RWPE1 (cell line): ENCODE results near the gene TYSND1.

Experiments
- CTCF ChIA-PET: fragments of 350-600 bp; sonication (Branson Sonifier 250); formaldehyde crosslinking; extraction: SDS; loops from one replicate; lab custom pipeline; 2021; lab: Yijun Ruan, JAX
- POLR2A ChIA-PET: fragments of 400-600 bp; formaldehyde crosslinking; extraction: SDS; loops from one replicate; lab custom pipeline; 2020; ENCODE audit warnings: antibody characterized with exemption; ENCODE audit not compliant: low non-redundant PET; lab: Yijun Ruan, JAX
- DNase-seq: peaks from one replicate; pipeline ENCODE4 v3.0.0; 2012; ENCODE audit warnings: low spot score
- H3K27ac ChIP-seq: fragments of 450-650 bp; 2 replicates; pipeline ENCODE4 v1.5.1; 2017
- TF ChIP-seq, protein P1 (sequence below): fragments of 450-650 bp; conservative IDR thresholded peaks from 2 replicates; pipeline ENCODE4 v1.5.1; 2017; ENCODE audit warnings: low read depth, mild to moderate bottlenecking

The TYSND1 gene

GRCh38 chr10:70167246-70167645 lies 20.7 kb upstream of the TYSND1 start:
- TF ChIP-seq, protein P1, sequence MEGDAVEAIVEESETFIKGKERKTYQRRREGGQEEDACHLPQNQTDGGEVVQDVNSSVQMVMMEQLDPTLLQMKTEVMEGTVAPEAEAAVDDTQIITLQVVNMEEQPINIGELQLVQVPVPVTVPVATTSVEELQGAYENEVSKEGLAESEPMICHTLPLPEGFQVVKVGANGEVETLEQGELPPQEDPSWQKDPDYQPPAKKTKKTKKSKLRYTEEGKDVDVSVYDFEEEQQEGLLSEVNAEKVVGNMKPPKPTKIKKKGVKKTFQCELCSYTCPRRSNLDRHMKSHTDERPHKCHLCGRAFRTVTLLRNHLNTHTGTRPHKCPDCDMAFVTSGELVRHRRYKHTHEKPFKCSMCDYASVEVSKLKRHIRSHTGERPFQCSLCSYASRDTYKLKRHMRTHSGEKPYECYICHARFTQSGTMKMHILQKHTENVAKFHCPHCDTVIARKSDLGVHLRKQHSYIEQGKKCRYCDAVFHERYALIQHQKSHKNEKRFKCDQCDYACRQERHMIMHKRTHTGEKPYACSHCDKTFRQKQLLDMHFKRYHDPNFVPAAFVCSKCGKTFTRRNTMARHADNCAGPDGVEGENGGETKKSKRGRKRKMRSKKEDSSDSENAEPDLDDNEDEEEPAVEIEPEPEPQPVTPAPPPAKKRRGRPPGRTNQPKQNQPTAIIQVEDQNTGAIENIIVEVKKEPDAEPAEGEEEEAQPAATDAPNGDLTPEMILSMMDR = no peak
- no peak overlapping the region for H3K27ac ChIP-seq

GRCh38 chr10:70166394-70166793 lies 19.9 kb upstream of the TYSND1 start:
- no peak for DNase-seq
- ChIA-PET POLR2A (no interaction called here), CTCF (no interaction called here)
- no peak overlapping the region for H3K27ac ChIP-seq
- TF ChIP-seq, protein P1 = no peak

More at GRCh38 chr10:70167246-70167645, 20.7 kb upstream of the TYSND1 start:
- DNase-seq = no peak
- ChIA-PET CTCF (no interaction called here), POLR2A (no interaction called here)

- TF ChIP-seq, protein P1 = no peak
Observed at GRCh38 chr10:70164163-70164562, 17.7 kb upstream of the TYSND1 start.

DNA sequence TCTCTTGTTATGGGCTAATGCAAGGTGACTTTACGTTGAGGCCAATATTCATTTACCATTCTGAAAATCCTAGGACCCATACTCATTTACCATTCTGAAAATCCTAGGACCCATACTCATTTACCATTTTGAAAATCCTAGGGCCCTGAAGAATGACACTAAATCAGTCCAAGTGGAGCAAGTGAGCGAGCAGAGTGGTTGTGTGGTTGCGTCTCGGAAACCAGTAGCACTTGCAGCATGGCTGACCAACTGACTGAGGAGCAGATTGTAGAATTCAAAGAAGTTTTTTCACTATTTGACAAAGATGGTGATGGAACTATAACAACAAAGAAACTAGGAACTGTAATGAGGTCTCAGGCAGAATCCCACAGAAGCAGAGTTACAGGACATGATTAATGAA lies 16.9 kb upstream of the TYSND1 start:
- TF ChIP-seq, protein P1 = no peak
- no peak overlapping the region for H3K27ac ChIP-seq
- POLR2A ChIA-PET = no interaction called here
- CTCF ChIA-PET = no interaction called here
- DNase-seq = no peak

More at GRCh38 chr10:70164163-70164562, 17.7 kb upstream of the TYSND1 start:
- POLR2A ChIA-PET = no interaction called here
- no peak for DNase-seq
- CTCF ChIA-PET = no interaction called here
- H3K27ac ChIP-seq = no peak overlapping the region

DNA sequence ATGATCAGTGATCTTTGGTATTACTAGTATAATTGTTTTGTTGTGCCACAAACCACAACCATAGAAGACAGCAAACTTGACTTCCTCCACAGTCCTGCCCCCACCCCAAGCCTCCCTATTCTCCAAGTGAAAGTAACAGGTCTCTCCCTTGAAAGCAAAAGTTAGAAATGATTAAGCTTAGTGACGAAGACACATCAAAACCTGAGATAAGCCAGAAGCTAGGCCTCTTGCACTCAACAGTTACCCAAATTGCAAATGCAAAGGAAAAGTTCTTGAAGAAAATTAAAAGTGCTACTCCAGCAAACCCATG lies 16.3 kb upstream of the TYSND1 start:
- DNase-seq = no peak
- no peak overlapping the region for H3K27ac ChIP-seq
- ChIA-PET CTCF (no interaction called here), POLR2A (no interaction called here)
- TF ChIP-seq, protein P1 = no peak

DNA sequence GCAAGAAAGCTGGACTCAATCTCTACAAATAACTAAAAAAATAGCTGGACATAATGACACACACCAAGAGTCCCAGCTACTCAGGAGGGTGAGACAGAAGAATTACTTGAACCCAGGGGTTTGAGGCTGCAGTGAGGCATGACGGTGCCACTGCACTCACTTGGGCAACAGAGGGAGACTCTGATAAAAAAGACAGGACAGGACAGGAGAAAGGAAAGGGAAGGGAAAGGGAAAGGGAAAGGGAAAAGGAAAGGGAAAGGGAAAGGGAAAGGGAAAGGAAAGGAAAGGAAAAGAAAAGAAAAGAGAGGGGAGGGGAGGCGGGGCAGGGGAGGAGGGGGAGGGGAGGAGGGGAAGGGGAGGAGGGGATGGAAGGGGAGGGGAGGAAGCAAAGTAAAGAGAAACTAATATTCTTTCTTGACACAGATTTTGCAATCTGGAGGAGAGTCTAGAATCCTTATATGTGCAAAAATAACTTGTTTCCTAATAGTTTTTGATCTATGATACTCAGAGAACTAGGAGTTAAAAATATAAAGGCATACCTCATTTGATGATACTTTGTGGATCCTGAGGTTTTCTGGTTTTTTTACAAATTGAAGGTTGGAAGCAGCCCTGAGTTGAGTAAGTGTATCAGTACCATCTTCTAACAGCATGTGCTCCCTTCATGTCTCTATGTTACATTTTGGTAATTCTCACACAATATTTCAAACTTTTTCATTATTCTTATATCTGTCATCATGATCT lies 15.8 kb upstream of the TYSND1 start:
- DNase-seq = no peak
- TF ChIP-seq, protein P1 = no peak
- ChIA-PET POLR2A (interaction anchor here (0.7 kb wide), 1 partner anchor 8 kb away, joined by 3 read pairs; the partner anchor contains the start of gene SAR1A), CTCF (no interaction called here)
- H3K27ac ChIP-seq = peak overlapping the region; percentile 55; the same call in 1 of the 2 replicates
